MCF 10A (cell line): ENCODE data around the gene ARMCX2. TPM values are rescaled to one million over a fixed set of nuclear protein-coding genes. Genes with fewer than 3 reads are reported as not detected.

Experiments
- BruUV-seq: library from RNA; stranded (reverse); fragments of 400-500 nt; replicated peaks from 2 replicates; lab custom pipeline; 2021; lab: Mats Ljungman, UMichigan
- CTCF ChIA-PET: fragments of 300-600 bp; sonication (Branson Sonifier 250); formaldehyde crosslinking; extraction: SDS; loops from one replicate; lab custom pipeline; 2021; ENCODE audit warnings: antibody characterized with exemption, inconsistent platforms; lab: Yijun Ruan, JAX
- POLR2A ChIA-PET: fragments of 300-600, 350-650 bp; sonication (Branson Sonifier 250); formaldehyde crosslinking; extraction: SDS; loops from one replicate; lab custom pipeline; 2020; ENCODE audit warnings: antibody characterized with exemption, inconsistent platforms; lab: Yijun Ruan, JAX
- DNase-seq: peaks from one replicate; pipeline ENCODE4 v3.0.0-alpha.2; 2018; ENCODE audit not compliant: unreplicated experiment
- H3K27ac Mint-ChIP-seq: one replicate; pipeline ENCODE4 v1.8.0; 2022; ENCODE audit warnings: mild to moderate bottlenecking, low read depth, mixed read lengths; ENCODE audit not compliant: unreplicated experiment
- H3K27me3 Mint-ChIP-seq: one replicate; pipeline ENCODE4 v1.8.0; 2022; ENCODE audit warnings: mixed read lengths; ENCODE audit not compliant: insufficient read depth, unreplicated experiment
- H3K36me3 Mint-ChIP-seq: one replicate; pipeline ENCODE4 v1.8.0; 2022; ENCODE audit warnings: mild to moderate bottlenecking, moderate library complexity, mixed read lengths; ENCODE audit not compliant: insufficient read depth, unreplicated experiment
- H3K4me1 Mint-ChIP-seq: one replicate; pipeline ENCODE4 v1.8.0; 2022; ENCODE audit warnings: mixed read lengths; ENCODE audit not compliant: insufficient read depth, unreplicated experiment
- H3K4me3 Mint-ChIP-seq: one replicate; pipeline ENCODE4 v1.8.0; 2022; ENCODE audit warnings: mild to moderate bottlenecking, moderate library complexity, mixed read lengths; ENCODE audit not compliant: unreplicated experiment
- H3K9me3 Mint-ChIP-seq: one replicate; pipeline ENCODE4 v1.8.0; 2022; ENCODE audit warnings: mixed read lengths; ENCODE audit not compliant: unreplicated experiment
- intact Hi-C: fragments of 100-400 bp; cut with micrococcal nuclease; formaldehyde crosslinking; loops from 2 replicates; pipeline ENCODE4 v1.14.1; 2022
- total RNA-seq: library from RNA; stranded (reverse); gene quantifications from 2 replicates; pipeline ENCODE4 v1.2.3, GENCODE V29; 2022
- TF ChIP-seq, protein P1 (sequence below): fragments of 200-600 bp; IDR thresholded peaks from one replicate; pipeline ENCODE4 v1.8.0; 2022; ENCODE audit warnings: antibody characterized with exemption, mild to moderate bottlenecking; ENCODE audit not compliant: unreplicated experiment

Gene ARMCX2
- total RNA-seq, 1 experiment from 2014 or later = not detected

DNA sequence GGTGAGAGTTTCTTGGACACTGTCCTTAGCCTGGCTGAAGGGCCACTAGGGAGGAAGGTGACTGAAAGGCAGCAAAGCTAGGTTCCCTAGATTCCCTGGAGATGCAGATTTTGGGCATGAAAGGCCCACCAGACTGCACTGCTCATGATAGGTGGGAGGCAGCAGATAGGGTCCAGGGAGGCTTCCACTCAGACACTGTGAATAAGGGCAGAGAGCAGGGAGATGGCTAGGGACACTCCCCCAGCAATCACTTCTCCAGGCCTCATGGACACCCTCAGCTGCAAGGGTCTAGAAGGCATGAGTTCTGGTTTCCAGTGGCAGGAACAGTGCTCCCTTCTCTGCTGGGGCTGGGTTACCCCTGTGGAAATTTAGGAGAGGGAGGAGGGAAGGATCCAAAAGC is 20.1 kb downstream of the ARMCX2 start:
- Mint-ChIP-seq H3K27me3 (peaks cover 69% of the 10 kb centered on the region), H3K9me3 (no peaks in the 10 kb centered on the region), H3K4me1 (no peaks in the 10 kb centered on the region), H3K36me3 (no peaks in the 10 kb centered on the region), H3K4me3 (no peak overlapping the region), H3K27ac (no peak overlapping the region)
- ChIA-PET POLR2A (no interaction called here), CTCF (no interaction called here)
- intact Hi-C loops = no loop called here
- TF ChIP-seq, protein P1, sequence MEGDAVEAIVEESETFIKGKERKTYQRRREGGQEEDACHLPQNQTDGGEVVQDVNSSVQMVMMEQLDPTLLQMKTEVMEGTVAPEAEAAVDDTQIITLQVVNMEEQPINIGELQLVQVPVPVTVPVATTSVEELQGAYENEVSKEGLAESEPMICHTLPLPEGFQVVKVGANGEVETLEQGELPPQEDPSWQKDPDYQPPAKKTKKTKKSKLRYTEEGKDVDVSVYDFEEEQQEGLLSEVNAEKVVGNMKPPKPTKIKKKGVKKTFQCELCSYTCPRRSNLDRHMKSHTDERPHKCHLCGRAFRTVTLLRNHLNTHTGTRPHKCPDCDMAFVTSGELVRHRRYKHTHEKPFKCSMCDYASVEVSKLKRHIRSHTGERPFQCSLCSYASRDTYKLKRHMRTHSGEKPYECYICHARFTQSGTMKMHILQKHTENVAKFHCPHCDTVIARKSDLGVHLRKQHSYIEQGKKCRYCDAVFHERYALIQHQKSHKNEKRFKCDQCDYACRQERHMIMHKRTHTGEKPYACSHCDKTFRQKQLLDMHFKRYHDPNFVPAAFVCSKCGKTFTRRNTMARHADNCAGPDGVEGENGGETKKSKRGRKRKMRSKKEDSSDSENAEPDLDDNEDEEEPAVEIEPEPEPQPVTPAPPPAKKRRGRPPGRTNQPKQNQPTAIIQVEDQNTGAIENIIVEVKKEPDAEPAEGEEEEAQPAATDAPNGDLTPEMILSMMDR = no peak
- no TSS peak for BruUV-seq
- DNase-seq = no peak

DNA sequence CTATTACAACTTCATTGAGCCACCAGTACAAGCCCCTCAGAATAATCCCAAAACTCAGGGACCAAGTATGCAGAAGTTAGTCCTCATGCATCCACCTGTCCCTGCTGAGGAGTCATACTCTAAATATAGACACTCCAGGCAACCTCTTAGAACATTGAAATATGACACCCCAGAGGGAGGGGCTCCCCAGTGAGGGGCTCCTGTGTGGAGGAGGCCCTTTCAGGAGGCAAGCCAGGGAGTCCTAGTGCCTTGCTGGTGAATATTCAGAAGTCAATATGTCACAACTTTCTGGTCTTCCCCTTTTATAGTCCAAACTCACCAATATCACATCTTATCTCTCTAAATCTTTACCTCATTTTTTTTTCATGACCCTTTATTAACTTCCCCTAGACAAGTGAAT is 40.3 kb downstream of the ARMCX2 start:
- H3K4me1 Mint-ChIP-seq = no peaks in the 10 kb centered on the region
- H3K36me3 Mint-ChIP-seq = no peaks in the 10 kb centered on the region
- no peak overlapping the region for H3K4me3 Mint-ChIP-seq
- H3K27ac Mint-ChIP-seq = no peak overlapping the region
- peaks cover 82% of the 10 kb centered on the region for H3K27me3 Mint-ChIP-seq
- ChIA-PET POLR2A (no interaction called here), CTCF (no interaction called here)
- TF ChIP-seq, protein P1 = no peak
- intact Hi-C loops = no loop called here
- no TSS peak for BruUV-seq
- no peaks in the 10 kb centered on the region for H3K9me3 Mint-ChIP-seq
- DNase-seq = peak; percentile 1

DNA sequence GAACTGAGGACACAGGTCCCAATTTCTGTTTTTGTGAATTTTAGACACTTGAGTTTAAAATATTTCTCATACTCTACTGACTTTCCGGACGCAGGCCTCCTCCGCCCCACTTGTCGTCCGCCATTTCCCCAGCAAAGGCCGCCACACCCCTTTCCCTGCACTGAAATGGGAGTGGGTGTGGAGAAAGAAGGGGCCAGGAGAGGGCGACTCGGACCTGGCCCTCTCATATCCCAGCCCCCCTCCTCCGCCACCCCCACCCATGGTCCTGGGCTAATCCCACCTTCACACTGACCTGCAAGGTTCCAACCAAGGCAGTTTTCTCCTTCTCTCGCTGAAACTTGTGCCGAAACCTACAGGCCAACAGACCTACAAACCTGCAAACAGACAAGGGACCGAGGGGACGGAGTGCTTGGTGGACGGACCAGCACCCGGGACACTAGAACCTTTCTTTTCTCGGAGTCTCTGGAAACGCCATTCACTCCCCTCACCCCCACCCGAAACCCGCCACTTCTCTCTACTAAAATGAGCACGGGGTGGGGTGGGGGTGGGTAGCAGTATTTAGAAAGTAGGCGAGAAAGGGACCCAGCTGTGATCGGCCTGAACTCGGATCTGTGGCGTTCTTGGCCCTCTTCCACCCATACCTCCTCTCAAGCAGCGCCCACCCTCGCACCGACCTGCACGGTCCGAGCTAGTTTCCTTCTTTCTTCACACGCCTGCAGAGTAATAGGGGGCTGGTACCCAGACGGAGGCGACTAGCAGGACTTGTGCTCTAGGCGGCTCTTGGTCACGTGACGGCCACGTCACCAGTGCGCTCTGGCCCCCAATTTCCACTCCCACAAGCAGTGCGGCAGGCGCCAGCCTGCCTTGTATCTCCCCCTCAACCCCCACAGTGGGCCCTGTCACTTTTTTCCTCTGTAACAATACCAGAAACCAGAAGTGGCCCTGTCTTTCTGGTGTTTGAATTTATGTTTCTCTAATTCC is 42.1 kb downstream of the ARMCX2 start, which contains the start of gene ARMCX6:
Gene ARMCX6 (minus strand): TSS at position 790 of the 981 bp plus-strand sequence. CDS start 1,380 bp downstream, outside the sequence.
- Mint-ChIP-seq H3K36me3 (no peaks in the 10 kb centered on the region), H3K4me3 (no peak within 1 kb of the TSS), H3K27ac (no peak within 1 kb of the TSS), H3K9me3 (no peaks in the 10 kb centered on the region), H3K27me3 (peaks cover 65% of the 10 kb centered on the region), H3K4me1 (no peaks in the 10 kb centered on the region)
- intact Hi-C loops = no loop called here
- POLR2A ChIA-PET = no interaction called here
- DNase-seq = no peak
- BruUV-seq = no TSS peak
- TF ChIP-seq, protein P1 = no peak
- CTCF ChIA-PET = no interaction called here

DNA sequence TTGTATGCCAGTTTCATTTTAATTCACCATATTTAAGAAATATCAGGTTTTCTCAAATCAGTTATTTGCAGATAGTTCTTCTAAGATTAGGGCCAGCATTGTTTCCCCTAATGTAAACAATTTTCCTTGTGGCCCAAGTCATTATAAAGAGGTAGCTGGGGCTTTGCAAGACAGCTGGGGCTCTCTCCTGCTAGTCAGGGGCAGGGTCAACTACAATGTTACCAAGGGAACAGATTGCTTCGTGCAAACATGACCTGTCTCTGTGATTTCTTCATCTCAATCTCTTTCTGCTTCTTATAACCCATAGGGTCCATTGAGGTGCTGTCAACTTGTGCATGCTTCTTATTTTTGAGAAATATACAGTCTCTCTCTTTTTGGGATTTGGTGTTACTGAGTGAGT is 53.9 kb downstream of the ARMCX2 start:
- POLR2A ChIA-PET = interaction anchor here (0.5 kb wide), 1 partner anchor 291 kb away, joined by 3 read pairs; no protein-coding TSS in a partner anchor
- Mint-ChIP-seq H3K4me3 (no peak overlapping the region), H3K27me3 (peaks cover 67% of the 10 kb centered on the region), H3K4me1 (no peaks in the 10 kb centered on the region), H3K9me3 (no peaks in the 10 kb centered on the region), H3K27ac (no peak overlapping the region), H3K36me3 (no peaks in the 10 kb centered on the region)
- BruUV-seq = no TSS peak
- no peak for DNase-seq
- TF ChIP-seq, protein P1 = no peak
- intact Hi-C loops = no loop called here
- CTCF ChIA-PET = interaction anchor here (1.2 kb wide), 1 partner anchor 9 kb away, joined by 5 read pairs; no protein-coding TSS in a partner anchor
